Gastroesophageal sphincter (tissue), 4 donors: ENCODE data around the gene RBBP4. TPM values are rescaled to one million over a fixed set of nuclear protein-coding genes. Genes with fewer than 3 reads are reported as not detected.
A peak's percentile ranks its signal among the peaks of the same experiment; 100 is the strongest.

Source experiments
- ATAC-seq: fragments of 150-250 bp; one replicate; pipeline ENCODE4 v1.9.1; 2016; ENCODE audit warnings: mild to moderate bottlenecking, moderate library complexity
- H3K27ac ChIP-seq, 4 donors: fragments of 200-600 bp; sonication (generic) in 3 of 4; 1 replicate in 3 of 4; 2 replicates in 1 of 4; pipeline ENCODE4 v1.5.1; 2016 to 2019
- H3K27me3 ChIP-seq: fragments of 200-600 bp; sonication (generic); one replicate; pipeline ENCODE4 v1.5.1; 2019
- H3K36me3 ChIP-seq, 2 donors: fragments of 200-600 bp; sonication (generic); one replicate each; pipeline ENCODE4 v1.5.1; 2019; ENCODE audit warnings: control low read depth in 1 of 2
- H3K4me1 ChIP-seq, 3 donors: fragments of 200-600 bp; sonication (generic); 1 replicate in 2 of 3; 2 replicates in 1 of 3; pipeline ENCODE4 v1.5.1; 2016 to 2019; ENCODE audit warnings: control low read depth in 2 of 3
- H3K4me3 ChIP-seq, 2 donors: fragments of 200-600 bp; sonication (generic); one replicate each; pipeline ENCODE4 v1.5.1; 2019; ENCODE audit warnings: mild to moderate bottlenecking in 1 of 2, moderate library complexity in 1 of 2
- H3K9me3 ChIP-seq, 3 donors: fragments of 200-600 bp; sonication (generic); one replicate each; pipeline ENCODE4 v1.5.1; 2017 to 2019; ENCODE audit warnings: control low read depth in 2 of 3
- EP300 ChIP-seq: sonication (generic); formaldehyde crosslinking; IDR thresholded peaks from one replicate; pipeline ENCODE4 v1.6.1; 2017; ENCODE audit warnings: antibody characterized with exemption, mild to moderate bottlenecking
- POLR2A ChIP-seq, 2 donors: fragments of 450-650 bp; IDR thresholded peaks; one replicate each; pipeline ENCODE4 v1.6.1; 2017; ENCODE audit warnings: antibody characterized with exemption in 2 of 2, mild to moderate bottlenecking in 2 of 2, moderate library complexity in 1 of 2
- POLR2AphosphoS5 ChIP-seq: sonication (generic); formaldehyde crosslinking; IDR thresholded peaks from one replicate; pipeline ENCODE4 v1.6.1; 2017; ENCODE audit warnings: antibody characterized with exemption
- whole genome bisulfite sequencing, 2 donors: methylation state at CpG; one replicate each; pipeline ENCODE4 v1.1.5; 2018; ENCODE audit warnings: low coverage in 1 of 2; 5-methylcytosine and 5-hydroxymethylcytosine counted together
- total RNA-seq, 4 donors: library from RNA; depleted of rRNA; stranded (reverse); fragments of >200 nt; gene quantifications; one replicate each; pipeline ENCODE4 v1.1.0, GENCODE V29; 2016
- TF ChIP-seq, protein P1 (sequence below), 4 experiments: fragments of 200-600 bp in 2 of 4; fragments of 450-650 bp in 2 of 4; sonication (generic) in 1 of 4; IDR thresholded peaks; one replicate each; pipeline ENCODE4 v1.5.1; 2017 to 2019; ENCODE audit warnings: antibody characterized with exemption in 4 of 4, mild to moderate bottlenecking in 2 of 4, moderate library complexity in 2 of 4

RBBP4 gene
- total RNA-seq, 4 donors from 2014 or later = 87.4 to 111 (median 100) TPM

DNA sequence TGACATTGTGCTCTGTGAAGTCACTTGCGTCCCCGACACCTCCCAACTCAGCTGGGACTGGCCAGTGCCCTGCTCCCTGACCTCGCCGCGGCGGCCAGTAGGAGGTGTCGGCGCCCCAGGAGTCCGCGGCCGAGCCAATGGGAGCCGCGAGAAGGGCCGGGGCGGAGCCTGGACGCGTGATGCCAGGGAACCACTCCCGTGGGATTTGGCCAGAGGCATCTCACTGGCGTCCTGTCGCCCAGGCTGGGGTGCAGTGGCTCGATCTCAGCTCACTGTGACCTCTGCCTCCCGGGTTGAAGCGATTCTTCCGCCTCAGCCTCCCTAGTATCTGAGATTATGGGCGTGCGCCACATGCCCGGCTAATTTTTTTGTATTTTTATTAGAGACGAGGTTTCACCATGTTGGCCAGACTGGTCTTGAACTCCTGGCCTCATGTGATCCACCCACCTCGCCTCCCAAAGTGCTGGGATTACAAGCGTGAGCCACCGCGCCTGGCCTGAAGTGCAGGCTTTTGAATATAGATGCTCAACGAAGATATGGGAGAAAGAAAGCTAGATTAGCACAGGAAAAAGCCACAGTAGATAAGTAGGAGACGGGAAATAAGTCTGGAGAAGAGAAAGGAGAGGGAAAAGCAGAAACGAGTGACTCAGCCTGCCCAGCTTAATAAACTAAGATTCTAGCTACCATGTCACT is 38.7 kb upstream of the RBBP4 start:
- TF ChIP-seq, protein P1, sequence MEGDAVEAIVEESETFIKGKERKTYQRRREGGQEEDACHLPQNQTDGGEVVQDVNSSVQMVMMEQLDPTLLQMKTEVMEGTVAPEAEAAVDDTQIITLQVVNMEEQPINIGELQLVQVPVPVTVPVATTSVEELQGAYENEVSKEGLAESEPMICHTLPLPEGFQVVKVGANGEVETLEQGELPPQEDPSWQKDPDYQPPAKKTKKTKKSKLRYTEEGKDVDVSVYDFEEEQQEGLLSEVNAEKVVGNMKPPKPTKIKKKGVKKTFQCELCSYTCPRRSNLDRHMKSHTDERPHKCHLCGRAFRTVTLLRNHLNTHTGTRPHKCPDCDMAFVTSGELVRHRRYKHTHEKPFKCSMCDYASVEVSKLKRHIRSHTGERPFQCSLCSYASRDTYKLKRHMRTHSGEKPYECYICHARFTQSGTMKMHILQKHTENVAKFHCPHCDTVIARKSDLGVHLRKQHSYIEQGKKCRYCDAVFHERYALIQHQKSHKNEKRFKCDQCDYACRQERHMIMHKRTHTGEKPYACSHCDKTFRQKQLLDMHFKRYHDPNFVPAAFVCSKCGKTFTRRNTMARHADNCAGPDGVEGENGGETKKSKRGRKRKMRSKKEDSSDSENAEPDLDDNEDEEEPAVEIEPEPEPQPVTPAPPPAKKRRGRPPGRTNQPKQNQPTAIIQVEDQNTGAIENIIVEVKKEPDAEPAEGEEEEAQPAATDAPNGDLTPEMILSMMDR (IDR thresholded peaks at IDR 0.05) = peak in 3 of 4 experiments; percentile 48 to 62 (median 56)
- TF ChIP-seq POLR2AphosphoS5 = peak; percentile 17
- no peak for TF ChIP-seq EP300
- TF ChIP-seq POLR2A (IDR thresholded peaks at IDR 0.05) = peak in 1 of 2 donors; percentile 35
- 0 to 23% methylated on average over 2 to 5 of the region's 35 CpGs for WGBS, 2 donors

DNA sequence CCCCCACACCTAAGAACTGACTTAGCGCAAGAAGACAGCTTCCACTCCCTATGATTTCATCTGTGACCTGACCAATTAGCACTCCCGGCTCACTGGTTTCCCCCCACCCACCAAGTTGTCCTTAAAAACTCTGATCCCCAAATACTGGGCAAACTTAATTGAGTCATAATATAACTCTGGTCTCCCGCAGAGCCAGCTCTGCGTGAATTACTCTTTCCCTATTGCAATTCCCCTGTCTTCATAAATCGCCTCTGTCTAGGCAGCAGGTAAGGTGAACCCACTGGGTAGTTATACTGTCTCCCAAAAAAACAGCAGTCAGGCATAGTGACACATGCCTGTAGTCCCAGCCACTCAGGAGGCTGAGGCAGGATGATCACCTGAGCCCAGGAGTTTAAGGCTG is 37.5 kb upstream of the RBBP4 start:
- Histone ChIP-seq H3K9me3 (no peaks in the 10 kb centered on the region), H3K4me3 (no peak overlapping the region), H3K4me1 (peaks cover 0 to 15% (median 0%) of the 10 kb centered on the region in 3 donors), H3K27ac (no peak overlapping the region), H3K27me3 (no peaks in the 10 kb centered on the region), H3K36me3 (no peaks in the 10 kb centered on the region)
- 79% methylated on average over 2 of the region's 5 CpGs; no CpG with 5 or more reads in 1 of the 2 donors for WGBS, 2 donors
- TF ChIP-seq, protein P1 (IDR thresholded peaks at IDR 0.05) = no peak
- TF ChIP-seq POLR2A (IDR thresholded peaks at IDR 0.05) (no peak), POLR2AphosphoS5 (no peak), EP300 (no peak)
- ATAC-seq = no peak

More for the DNA sequence above, 38.7 kb upstream of the RBBP4 start:
- ATAC-seq = peak; percentile 99
- Histone ChIP-seq H3K4me3 (peak overlapping the region; percentile 25 to 59), H3K9me3 (no peaks in the 10 kb centered on the region), H3K36me3 (no peaks in the 10 kb centered on the region), H3K27ac (peak overlapping the region in 2 of 4 donors; percentile 31 to 66), H3K27me3 (no peaks in the 10 kb centered on the region), H3K4me1 (peaks cover 0 to 15% (median 0%) of the 10 kb centered on the region in 3 donors)

DNA sequence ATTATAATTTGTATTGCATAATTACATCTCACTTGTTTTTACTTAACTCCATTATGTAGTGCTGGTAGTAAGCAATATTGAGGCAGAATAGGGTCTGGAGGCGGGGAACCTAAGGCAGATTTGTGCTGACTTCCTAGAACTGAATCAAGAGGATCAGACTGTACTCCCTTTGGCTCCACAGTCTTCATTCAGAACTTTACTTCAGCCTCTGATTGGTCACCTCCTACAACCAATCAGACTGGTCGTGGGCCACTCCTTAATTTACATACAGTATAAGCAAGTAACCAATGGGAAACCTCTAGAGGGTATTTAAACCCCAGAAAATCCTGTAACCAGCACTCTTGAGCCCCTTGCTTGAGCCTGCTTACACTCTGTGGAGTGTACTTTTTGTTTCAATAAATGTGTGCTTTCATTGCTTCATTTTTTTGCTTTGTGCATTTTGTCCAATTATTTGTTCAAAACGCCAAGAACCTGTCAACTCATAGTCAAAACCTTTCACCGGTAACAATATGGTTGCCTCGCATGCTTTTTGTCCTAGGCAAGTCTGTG is 32.3 kb upstream of the RBBP4 start:
- H3K4me1 ChIP-seq = no peaks in the 10 kb centered on the region
- no peaks in the 10 kb centered on the region for H3K27me3 ChIP-seq
- no peak for TF ChIP-seq POLR2AphosphoS5
- TF ChIP-seq, protein P1 (IDR thresholded peaks at IDR 0.05) = no peak
- no peak for TF ChIP-seq POLR2A (IDR thresholded peaks at IDR 0.05)
- TF ChIP-seq EP300 = no peak
- ATAC-seq = no peak
- no peak overlapping the region for H3K4me3 ChIP-seq
- no peak overlapping the region for H3K27ac ChIP-seq
- no peaks in the 10 kb centered on the region for H3K9me3 ChIP-seq
- WGBS, 2 donors = 94% methylated on average over 5 of the region's 5 CpGs
- H3K36me3 ChIP-seq = peaks cover 0 to 24% of the 10 kb centered on the region in 2 donors

DNA sequence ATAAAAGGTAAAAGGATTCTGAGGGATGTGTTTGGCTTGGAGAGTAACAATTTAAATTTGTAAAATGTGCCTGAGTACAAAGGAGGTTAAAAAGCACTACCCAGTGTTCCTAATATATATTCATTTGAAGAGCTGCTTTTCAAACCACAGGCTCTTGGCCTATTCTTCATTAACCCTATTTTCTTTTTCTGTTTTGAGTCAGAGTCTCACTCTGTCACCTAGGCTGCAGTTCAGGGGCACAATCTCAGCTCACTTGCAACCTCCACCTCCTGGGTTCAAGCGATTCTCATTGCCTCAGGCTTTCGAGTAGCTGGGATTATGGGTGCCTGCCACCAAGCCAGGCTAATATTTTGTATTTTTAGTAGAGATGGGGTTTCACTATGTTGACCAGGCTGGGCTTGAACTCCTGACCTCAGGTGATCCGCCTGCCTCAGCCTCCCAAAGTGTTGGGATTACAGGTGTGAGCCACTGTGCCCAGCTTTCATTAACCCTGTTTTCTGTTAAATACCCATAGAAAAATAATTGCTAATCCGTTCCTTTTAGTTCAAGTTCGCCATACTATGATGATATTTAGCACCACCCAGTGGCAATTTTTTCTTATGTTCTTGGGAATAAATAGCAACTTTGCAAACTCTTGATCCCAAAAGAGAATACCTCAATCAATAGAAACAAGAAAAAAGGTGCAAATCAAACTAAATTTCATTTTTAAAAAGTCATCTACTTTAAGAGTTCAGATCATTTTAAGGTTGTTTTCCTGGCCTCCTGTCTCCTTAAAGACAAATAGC is 31.1 kb upstream of the RBBP4 start:
- no peak for TF ChIP-seq EP300
- TF ChIP-seq, protein P1 (IDR thresholded peaks at IDR 0.05) = peak in 1 of 4 experiments; percentile 27
- no peak for TF ChIP-seq POLR2A (IDR thresholded peaks at IDR 0.05)
- ATAC-seq = no peak
- Histone ChIP-seq H3K36me3 (peaks cover 0 to 31% of the 10 kb centered on the region in 2 donors), H3K4me3 (no peak overlapping the region), H3K4me1 (no peaks in the 10 kb centered on the region), H3K9me3 (no peaks in the 10 kb centered on the region), H3K27me3 (no peaks in the 10 kb centered on the region), H3K27ac (no peak overlapping the region)
- 52 to 60% methylated on average over 3 to 5 of the region's 5 CpGs for WGBS, 2 donors
